Uterus (tissue), 2 donors: ENCODE data around the gene NSFL1C.

Experiments used
- POLR2A ChIP-seq, 2 donors: fragments of 450-650 bp; IDR thresholded peaks; one replicate each; pipeline ENCODE4 v1.6.1; 2016; ENCODE audit warnings: antibody characterized with exemption in 2 of 2, mild to moderate bottlenecking in 1 of 2, moderate library complexity in 1 of 2
- TF ChIP-seq, protein P1 (sequence below), 4 experiments: fragments of 200-600 bp in 2 of 4; fragments of 450-650 bp in 2 of 4; sonication (generic) in 2 of 4; IDR thresholded peaks; one replicate each; pipeline ENCODE4 v1.5.1; 2016 to 2019; ENCODE audit warnings: antibody characterized with exemption in 4 of 4, mild to moderate bottlenecking in 2 of 4, moderate library complexity in 1 of 4

DNA sequence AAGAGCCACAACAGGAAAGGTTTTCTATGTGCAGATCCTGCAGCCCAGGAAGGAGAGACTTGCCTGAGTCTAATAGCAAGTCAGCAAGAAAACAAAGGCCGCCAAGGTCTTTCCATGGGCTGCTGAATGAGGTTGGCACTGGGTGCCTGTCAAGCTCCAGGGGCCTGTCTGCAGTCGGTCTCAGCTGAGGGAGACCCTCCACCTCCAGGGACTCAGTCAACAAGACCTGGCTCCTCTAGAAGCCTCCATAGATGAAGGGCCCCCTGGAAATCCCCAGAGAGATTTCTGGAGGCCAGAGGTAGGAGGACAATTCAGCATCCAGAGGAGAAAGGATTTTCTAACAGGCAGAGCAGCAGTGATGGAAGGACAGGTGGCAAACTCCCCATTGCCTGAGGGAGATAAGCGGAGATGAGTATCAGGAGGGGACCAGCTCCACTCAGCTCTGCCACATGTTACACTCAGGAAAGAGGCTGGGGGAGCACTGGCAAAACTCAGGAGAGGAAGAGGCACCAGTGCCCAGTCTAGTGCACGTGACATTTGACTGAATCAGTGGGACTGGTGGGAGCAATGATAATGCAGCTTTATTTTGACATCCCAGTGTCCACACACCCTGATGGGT is 40.3 kb downstream of the NSFL1C start:
- TF ChIP-seq POLR2A (IDR thresholded peaks at IDR 0.05), result no peak
- TF ChIP-seq, protein P1, sequence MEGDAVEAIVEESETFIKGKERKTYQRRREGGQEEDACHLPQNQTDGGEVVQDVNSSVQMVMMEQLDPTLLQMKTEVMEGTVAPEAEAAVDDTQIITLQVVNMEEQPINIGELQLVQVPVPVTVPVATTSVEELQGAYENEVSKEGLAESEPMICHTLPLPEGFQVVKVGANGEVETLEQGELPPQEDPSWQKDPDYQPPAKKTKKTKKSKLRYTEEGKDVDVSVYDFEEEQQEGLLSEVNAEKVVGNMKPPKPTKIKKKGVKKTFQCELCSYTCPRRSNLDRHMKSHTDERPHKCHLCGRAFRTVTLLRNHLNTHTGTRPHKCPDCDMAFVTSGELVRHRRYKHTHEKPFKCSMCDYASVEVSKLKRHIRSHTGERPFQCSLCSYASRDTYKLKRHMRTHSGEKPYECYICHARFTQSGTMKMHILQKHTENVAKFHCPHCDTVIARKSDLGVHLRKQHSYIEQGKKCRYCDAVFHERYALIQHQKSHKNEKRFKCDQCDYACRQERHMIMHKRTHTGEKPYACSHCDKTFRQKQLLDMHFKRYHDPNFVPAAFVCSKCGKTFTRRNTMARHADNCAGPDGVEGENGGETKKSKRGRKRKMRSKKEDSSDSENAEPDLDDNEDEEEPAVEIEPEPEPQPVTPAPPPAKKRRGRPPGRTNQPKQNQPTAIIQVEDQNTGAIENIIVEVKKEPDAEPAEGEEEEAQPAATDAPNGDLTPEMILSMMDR (IDR thresholded peaks at IDR 0.05), result no peak
